ENCODE measurements around the gene FGF11.

The FGF11 gene

DNA sequence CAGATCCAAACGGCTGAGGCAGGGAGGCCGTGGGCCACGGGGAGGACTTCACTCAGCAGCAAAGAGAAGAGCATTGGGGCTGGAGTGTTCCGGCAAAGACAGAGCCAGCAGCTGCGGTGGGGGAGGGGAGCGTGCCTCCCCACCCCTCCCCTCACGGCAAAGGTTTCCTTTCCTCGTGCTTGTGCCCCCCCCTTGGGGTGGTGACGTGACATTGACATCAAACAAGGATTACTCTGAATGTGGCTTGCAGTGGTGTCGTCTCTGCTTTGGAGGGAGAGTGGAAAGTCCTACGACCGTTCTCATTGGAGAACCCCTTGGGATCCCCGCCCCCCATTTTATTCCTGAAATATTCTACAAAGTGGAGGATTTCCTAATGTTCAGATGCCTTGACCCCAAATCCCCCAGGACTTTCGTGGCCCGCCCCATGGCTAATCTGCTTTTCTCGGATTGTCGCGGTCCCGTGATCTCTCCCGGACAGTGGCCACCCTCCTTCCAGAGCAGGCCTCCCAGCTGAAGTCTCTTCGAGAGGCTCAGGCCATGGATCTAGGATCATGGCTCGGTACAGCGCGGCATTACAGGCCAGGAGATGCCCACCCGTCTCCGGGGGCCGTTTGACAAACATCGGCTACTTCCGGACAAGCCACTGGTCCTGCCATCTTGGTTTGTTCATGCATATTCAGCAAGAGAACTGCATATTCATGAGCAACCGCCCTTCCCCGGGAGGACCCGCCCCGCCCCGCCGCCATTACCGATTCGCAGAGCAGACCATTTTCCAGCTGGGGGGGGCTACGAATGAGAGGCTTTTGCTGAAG lies 44.1 kb downstream of the FGF11 start:
- CTCF ChIA-PET: interaction anchor here (0.6 to 1.2 kb wide), 2 partner anchors 66 to 157 kb away, joined by 3 read pairs; no protein-coding TSS in a partner anchor
- Histone ChIP-seq H3K9me3 (ENCODE audit: control insufficient read depth, insufficient read depth, low read depth, low read length) (no peaks in the 10 kb centered on the region), H3K36me3 (ENCODE audit: control insufficient read depth in 2 of 2, insufficient read depth in 1 of 2, low read length in 2 of 2) (peaks cover 4 to 21% of the 10 kb centered on the region in 2 experiments; a peak in 2 of 3 replicates), H3K4me3 (ENCODE audit: low read depth, low read length) (peak overlapping the region; percentile 87), H3K27ac (ENCODE audit: extremely low read depth, low read depth, low read length) (peak overlapping the region; percentile 100), H3K4me1 (ENCODE audit: control insufficient read depth, insufficient read depth, low read length) (peaks cover 19% of the 10 kb centered on the region)
- POLR2A ChIA-PET: interaction anchor here (0.5 to 3.8 kb wide), 36 partner anchors 7 to 447 kb away, joined by 3 to 39 read pairs (median 5); partner anchors contain the start of genes CD68, FGF11, FXR2 and MPDU1
- TF ChIP-seq ZNF701 (tag by site-specific recombination; IDR thresholded peaks at IDR 0.05) (no peak), ZNF626 (tag by site-specific recombination; IDR thresholded peaks at IDR 0.05) (no peak), ZNF677 (tag by site-specific recombination; IDR thresholded peaks at IDR 0.05) (no peak), SALL2 (tag by site-specific recombination; IDR thresholded peaks at IDR 0.05; ENCODE audit: borderline replicate concordance) (no peak), TSHZ1 (tag by site-specific recombination; IDR thresholded peaks at IDR 0.05; ENCODE audit: borderline replicate concordance) (peak; percentile 77), WT1 (tag by site-specific recombination; IDR thresholded peaks at IDR 0.05) (peak; percentile 78), HOXD13 (CRISPR knock-in tag; IDR thresholded peaks at IDR 0.05; ENCODE audit: borderline replicate concordance) (no peak), GLI4 (tag by site-specific recombination; IDR thresholded peaks at IDR 0.05) (no peak), ZNF146 (tag by site-specific recombination; IDR thresholded peaks at IDR 0.05) (no peak), ZNF155 (tag by site-specific recombination; IDR thresholded peaks at IDR 0.05) (no peak), ZNF366 (tag by site-specific recombination; conservative IDR thresholded peaks at IDR 0.05) (peak; percentile 41), ZNF121 (tag by site-specific recombination; IDR thresholded peaks at IDR 0.05) (peak; percentile 71; the same call in 1 of the 2 replicates), MZF1 (tag by site-specific recombination; IDR thresholded peaks at IDR 0.05; ENCODE audit: borderline replicate concordance) (no peak), ZBTB7A (tag by site-specific recombination; IDR thresholded peaks at IDR 0.05; ENCODE audit: low read depth) (no peak), ZNF211 (tag by site-specific recombination; IDR thresholded peaks at IDR 0.05; ENCODE audit: low read depth) (no peak), KLF1 (tag by site-specific recombination; IDR thresholded peaks at IDR 0.05) (peak; percentile 37; the same call in 1 of the 2 replicates), ZNF561 (tag by site-specific recombination; IDR thresholded peaks at IDR 0.05; ENCODE audit: borderline replicate concordance) (0 out of 2 replicates have a peak, but pooled peaks have one; percentile 52), ZNF341 (tag by site-specific recombination; IDR thresholded peaks at IDR 0.05; ENCODE audit: low read depth) (peak; percentile 78), ZNF629 (tag by site-specific recombination; IDR thresholded peaks at IDR 0.05) (peak; percentile 99), ZSCAN16 (tag by site-specific recombination; IDR thresholded peaks at IDR 0.05) (no peak), ZBTB20 (tag by site-specific recombination; IDR thresholded peaks at IDR 0.05) (peak; percentile 45; the same call in 1 of the 2 replicates), SCRT2 (tag by site-specific recombination; IDR thresholded peaks at IDR 0.05) (no peak), ZNF639 (tag by site-specific recombination; IDR thresholded peaks at IDR 0.05) (peak; percentile 36; the same call in 1 of the 2 replicates), ZNF324 (tag by site-specific recombination; IDR thresholded peaks at IDR 0.05) (peak; percentile 76; the same call in 1 of the 2 replicates)
- TF ChIP-seq, protein P1, sequence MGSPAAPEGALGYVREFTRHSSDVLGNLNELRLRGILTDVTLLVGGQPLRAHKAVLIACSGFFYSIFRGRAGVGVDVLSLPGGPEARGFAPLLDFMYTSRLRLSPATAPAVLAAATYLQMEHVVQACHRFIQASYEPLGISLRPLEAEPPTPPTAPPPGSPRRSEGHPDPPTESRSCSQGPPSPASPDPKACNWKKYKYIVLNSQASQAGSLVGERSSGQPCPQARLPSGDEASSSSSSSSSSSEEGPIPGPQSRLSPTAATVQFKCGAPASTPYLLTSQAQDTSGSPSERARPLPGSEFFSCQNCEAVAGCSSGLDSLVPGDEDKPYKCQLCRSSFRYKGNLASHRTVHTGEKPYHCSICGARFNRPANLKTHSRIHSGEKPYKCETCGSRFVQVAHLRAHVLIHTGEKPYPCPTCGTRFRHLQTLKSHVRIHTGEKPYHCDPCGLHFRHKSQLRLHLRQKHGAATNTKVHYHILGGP (tag by site-specific recombination; IDR thresholded peaks at IDR 0.05): no peak
- TF ChIP-seq, protein P2, sequence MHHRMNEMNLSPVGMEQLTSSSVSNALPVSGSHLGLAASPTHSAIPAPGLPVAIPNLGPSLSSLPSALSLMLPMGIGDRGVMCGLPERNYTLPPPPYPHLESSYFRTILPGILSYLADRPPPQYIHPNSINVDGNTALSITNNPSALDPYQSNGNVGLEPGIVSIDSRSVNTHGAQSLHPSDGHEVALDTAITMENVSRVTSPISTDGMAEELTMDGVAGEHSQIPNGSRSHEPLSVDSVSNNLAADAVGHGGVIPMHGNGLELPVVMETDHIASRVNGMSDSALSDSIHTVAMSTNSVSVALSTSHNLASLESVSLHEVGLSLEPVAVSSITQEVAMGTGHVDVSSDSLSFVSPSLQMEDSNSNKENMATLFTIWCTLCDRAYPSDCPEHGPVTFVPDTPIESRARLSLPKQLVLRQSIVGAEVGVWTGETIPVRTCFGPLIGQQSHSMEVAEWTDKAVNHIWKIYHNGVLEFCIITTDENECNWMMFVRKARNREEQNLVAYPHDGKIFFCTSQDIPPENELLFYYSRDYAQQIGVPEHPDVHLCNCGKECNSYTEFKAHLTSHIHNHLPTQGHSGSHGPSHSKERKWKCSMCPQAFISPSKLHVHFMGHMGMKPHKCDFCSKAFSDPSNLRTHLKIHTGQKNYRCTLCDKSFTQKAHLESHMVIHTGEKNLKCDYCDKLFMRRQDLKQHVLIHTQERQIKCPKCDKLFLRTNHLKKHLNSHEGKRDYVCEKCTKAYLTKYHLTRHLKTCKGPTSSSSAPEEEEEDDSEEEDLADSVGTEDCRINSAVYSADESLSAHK (tag by site-specific recombination; IDR thresholded peaks at IDR 0.05): peak; percentile 55
- TF ChIP-seq, protein P3, sequence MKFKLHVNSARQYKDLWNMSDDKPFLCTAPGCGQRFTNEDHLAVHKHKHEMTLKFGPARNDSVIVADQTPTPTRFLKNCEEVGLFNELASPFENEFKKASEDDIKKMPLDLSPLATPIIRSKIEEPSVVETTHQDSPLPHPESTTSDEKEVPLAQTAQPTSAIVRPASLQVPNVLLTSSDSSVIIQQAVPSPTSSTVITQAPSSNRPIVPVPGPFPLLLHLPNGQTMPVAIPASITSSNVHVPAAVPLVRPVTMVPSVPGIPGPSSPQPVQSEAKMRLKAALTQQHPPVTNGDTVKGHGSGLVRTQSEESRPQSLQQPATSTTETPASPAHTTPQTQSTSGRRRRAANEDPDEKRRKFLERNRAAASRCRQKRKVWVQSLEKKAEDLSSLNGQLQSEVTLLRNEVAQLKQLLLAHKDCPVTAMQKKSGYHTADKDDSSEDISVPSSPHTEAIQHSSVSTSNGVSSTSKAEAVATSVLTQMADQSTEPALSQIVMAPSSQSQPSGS (tag by site-specific recombination; IDR thresholded peaks at IDR 0.05; ENCODE audit: low read depth): peak; percentile 78; the same call in 1 of the 2 replicates
